NB4 (cell line): ENCODE results near the gene NFIA.

Experiments used
- DNase-seq: peaks from one replicate; pipeline ENCODE4 v3.0.0; 2010; ENCODE audit warnings: low read depth
- H3K4me3 ChIP-seq: one replicate; pipeline ENCODE4 v1.5.1; 2011; ENCODE audit warnings: mild to moderate bottlenecking, low read depth, low read length, moderate library complexity
- MYC ChIP-seq: IDR thresholded peaks from 2 replicates; pipeline ENCODE4 v1.6.1; 2011; ENCODE audit warnings: low read depth, low read length
- POLR2A ChIP-seq: IDR thresholded peaks from 2 replicates; pipeline ENCODE4 v1.6.1; 2011; ENCODE audit warnings: mild to moderate bottlenecking; ENCODE audit not compliant: insufficient read length; ENCODE audit errors: extremely low read depth
- TF ChIP-seq, protein P1 (sequence below): IDR thresholded peaks from 2 replicates; pipeline ENCODE4 v1.6.1; 2011; ENCODE audit warnings: low read depth, low read length
- TF ChIP-seq, protein P2 (sequence below): IDR thresholded peaks from one replicate; pipeline ENCODE4 v1.5.1; 2012; ENCODE audit warnings: low read depth, low read length

NFIA gene

DNA sequence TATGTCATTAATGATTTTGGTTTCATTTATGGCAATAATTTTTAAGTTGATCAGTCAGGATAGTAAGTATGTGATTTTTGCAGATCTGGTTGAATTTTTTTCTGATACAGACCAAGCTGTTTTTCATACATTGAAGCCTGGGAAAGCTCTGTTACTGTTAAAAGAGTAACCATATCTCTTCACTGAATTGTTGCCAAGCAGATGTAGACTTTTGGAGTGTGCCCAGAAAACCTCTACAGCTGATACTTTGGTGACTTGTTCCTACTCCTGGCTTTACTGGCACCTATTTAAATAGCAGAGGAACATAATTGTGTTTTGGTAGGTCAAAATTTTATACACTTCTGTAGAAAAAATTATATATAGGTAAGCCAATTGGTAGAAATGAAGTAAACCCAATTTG is 49.4 kb downstream of the NFIA start:
- no peak for DNase-seq
- no peak overlapping the region for H3K4me3 ChIP-seq
- no peak for TF ChIP-seq MYC

DNA sequence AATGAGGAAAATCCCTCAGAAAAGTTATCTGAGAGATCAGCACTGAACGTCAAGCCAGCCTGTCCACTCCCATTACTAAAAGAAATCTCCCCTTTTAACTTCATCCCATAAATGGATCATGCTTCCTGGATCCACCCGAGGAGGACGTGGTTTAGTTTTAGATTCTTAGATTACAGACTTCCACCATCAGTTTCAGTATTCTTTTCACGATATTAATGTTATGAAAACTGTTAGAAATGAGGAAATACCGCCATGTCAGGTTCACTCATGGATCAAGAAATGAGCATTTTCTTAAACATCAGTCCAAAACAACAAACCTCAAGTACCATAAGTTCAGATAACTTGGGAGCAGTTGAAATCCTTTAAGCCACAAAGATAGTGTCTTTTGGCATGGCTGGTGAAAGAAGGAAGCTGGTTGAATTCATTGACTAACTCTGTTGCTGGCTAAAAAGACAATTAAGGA is 49.8 kb downstream of the NFIA start:
- DNase-seq = no peak
- TF ChIP-seq MYC (no peak), POLR2A (no peak)
- TF ChIP-seq, protein P1, sequence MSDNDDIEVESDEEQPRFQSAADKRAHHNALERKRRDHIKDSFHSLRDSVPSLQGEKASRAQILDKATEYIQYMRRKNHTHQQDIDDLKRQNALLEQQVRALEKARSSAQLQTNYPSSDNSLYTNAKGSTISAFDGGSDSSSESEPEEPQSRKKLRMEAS = no peak
- TF ChIP-seq, protein P2, sequence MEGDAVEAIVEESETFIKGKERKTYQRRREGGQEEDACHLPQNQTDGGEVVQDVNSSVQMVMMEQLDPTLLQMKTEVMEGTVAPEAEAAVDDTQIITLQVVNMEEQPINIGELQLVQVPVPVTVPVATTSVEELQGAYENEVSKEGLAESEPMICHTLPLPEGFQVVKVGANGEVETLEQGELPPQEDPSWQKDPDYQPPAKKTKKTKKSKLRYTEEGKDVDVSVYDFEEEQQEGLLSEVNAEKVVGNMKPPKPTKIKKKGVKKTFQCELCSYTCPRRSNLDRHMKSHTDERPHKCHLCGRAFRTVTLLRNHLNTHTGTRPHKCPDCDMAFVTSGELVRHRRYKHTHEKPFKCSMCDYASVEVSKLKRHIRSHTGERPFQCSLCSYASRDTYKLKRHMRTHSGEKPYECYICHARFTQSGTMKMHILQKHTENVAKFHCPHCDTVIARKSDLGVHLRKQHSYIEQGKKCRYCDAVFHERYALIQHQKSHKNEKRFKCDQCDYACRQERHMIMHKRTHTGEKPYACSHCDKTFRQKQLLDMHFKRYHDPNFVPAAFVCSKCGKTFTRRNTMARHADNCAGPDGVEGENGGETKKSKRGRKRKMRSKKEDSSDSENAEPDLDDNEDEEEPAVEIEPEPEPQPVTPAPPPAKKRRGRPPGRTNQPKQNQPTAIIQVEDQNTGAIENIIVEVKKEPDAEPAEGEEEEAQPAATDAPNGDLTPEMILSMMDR = no peak
- no peak overlapping the region for H3K4me3 ChIP-seq

DNA sequence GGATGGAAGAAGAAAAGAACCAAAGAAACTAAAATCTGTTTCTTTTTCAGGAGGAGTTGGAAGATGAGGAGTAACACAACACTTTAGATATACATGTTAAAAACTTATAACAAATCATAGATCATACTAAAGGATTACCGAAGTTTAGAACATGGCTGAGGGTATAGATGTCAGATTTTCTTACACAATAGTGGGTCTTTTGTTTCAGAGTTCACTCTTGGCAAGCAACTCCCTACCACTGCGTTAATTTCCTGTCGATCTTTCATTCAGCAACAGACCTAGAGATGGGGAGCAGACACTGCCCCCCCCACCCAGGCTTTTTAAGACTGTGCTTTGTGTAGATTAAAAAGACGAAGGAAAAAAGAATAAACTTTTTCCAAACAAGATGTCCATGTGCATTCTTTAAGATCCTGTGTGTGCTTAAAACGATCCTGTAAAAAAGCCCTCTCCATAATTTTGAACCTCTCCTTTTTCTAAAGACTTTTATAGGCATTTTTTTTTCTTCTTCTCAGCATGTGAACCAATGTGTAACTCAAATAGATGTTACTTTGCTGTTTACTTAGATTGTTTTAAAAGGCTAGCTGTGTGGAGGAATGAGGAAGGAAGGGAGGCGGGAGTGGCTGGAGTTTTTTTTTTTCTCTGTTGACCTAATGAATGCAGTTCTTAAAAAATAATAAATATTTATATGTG is 50.4 kb downstream of the NFIA start:
- H3K4me3 ChIP-seq = no peak overlapping the region
- DNase-seq = peak; percentile 7

DNA sequence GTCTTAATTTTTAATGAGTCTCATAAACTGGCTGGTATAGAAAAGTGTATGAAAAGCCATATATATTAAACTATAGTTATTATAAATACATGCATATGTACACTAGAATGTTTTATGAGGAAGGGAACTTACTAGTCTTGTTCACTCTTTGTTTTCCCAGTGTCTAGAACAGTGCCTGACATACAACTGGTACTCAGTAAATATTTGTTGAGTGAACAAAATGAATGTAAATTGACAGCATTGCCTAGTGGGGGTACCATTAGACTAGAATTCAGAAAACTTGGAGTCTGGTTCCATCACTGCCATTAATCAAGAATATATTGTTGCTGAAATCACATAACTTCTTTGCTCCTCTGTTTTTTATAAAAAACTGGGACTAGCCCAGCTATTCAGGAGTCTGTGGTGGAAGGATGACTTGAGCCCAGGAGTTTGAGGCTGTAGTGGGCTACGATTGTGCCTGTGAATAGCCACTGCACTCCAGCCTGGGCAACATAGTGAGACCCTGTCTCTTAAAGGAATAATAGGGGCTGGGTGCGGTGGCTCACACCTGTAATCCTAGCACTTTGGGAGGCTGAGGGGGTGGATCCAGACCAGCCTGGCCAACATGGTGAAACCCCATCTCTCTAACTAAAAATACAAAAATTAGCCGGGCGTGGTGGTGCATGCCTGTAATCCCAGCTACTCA is 51.1 kb downstream of the NFIA start:
- no peak for TF ChIP-seq MYC
- TF ChIP-seq, protein P2 = no peak
- no peak for TF ChIP-seq POLR2A
- TF ChIP-seq, protein P1 = no peak
- no peak overlapping the region for H3K4me3 ChIP-seq
- DNase-seq = no peak

More for the DNA sequence above, 50.4 kb downstream of the NFIA start:
- TF ChIP-seq POLR2A (no peak), MYC (no peak)
- TF ChIP-seq, protein P1 = no peak
- TF ChIP-seq, protein P2 = no peak

DNA sequence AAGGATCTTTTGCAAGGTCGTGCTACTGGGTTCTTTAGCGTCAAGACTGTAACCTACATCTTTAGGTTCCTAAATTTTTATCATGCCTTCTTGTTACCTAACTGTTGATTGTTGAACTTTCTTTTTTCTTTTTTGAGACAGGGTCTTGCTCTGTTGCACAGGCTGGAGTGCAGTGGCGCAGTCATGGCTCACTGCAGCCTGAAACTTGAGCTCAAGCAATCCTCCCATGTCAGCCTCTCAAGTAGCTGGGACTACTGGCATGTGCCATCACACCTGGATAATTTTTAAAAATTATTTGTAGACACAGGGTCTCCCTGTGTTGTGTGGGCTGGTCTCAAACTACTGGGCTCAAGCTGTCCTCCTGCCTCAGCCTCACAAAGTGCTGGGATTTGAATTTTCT is 52.9 kb downstream of the NFIA start:
- TF ChIP-seq, protein P2 = no peak
- no peak for TF ChIP-seq POLR2A
- TF ChIP-seq, protein P1 = no peak
- no peak for TF ChIP-seq MYC
- DNase-seq = no peak
- H3K4me3 ChIP-seq = no peak overlapping the region

DNA sequence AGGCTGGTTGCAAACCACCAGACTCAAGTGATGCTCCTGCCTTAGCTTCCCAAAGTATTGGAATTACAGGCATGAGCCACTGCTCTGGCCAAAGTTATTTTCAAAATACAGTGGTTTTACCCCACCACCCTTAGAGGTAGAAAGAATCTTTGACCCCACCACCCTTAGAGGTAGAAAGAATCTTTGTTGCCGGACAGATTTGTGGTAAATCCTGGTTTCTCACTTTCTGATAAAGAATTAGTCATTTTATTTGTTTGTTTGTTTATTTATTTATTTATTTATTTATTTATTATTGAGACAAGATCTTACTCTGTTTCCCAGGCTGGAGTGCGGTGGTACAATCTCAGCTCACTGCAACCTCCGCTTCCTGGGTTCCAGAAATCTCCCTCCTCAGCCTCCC is 55.9 kb downstream of the NFIA start:
- DNase-seq = no peak
- H3K4me3 ChIP-seq = no peak overlapping the region
- TF ChIP-seq MYC (no peak), POLR2A (no peak)
- TF ChIP-seq, protein P2 = no peak
